Tibial artery (tissue), 4 donors: ENCODE measurements around the gene TAPBPL.

ENCODE experiments used
- DNase-seq, 2 donors: peaks; one replicate each; pipeline ENCODE4 v3.0.0-alpha.2; 2019
- H3K27ac ChIP-seq, 2 donors: fragments of 200-600 bp; sonication (generic) in 1 of 2; 1 replicate in 1 of 2; 2 replicates in 1 of 2; pipeline ENCODE4 v1.5.1; 2018 to 2019; ENCODE audit warnings: mild to moderate bottlenecking in 1 of 2
- H3K27me3 ChIP-seq, 2 donors: fragments of 200-600 bp; sonication (generic) in 1 of 2; one replicate each; pipeline versions ENCODE4 v1.5.1 to v1.6.0; 2016 to 2019
- H3K36me3 ChIP-seq, 3 donors: fragments of 200-600 bp; sonication (generic) in 2 of 3; one replicate each; pipeline ENCODE4 v1.5.1; 2016 to 2019; ENCODE audit warnings: mild to moderate bottlenecking in 2 of 3
- H3K4me1 ChIP-seq, 4 donors: fragments of 200-600 bp; sonication (generic) in 2 of 4; 1 replicate in 3 of 4; 2 replicates in 1 of 4; pipeline ENCODE4 v1.5.1; 2016 to 2019
- H3K4me3 ChIP-seq, 2 donors: fragments of 200-600 bp; sonication (generic) in 1 of 2; 1 replicate in 1 of 2; 2 replicates in 1 of 2; pipeline ENCODE4 v1.5.1; 2018 to 2019; ENCODE audit warnings: mild to moderate bottlenecking in 2 of 2
- H3K9me3 ChIP-seq, 3 donors: fragments of 200-600 bp; sonication (generic) in 1 of 3; one replicate each; pipeline ENCODE4 v1.5.1; 2016 to 2019
- intact Hi-C: fragments of 100-400 bp; cut with DNase I; formaldehyde crosslinking; loops from one replicate; pipeline ENCODE4 v1.15.0; 2023; ENCODE audit warnings: low total_unique reads
- TF ChIP-seq, protein P1 (sequence below), 2 experiments: fragments of 200-600 bp in 1 of 2; fragments of 450-650 bp in 1 of 2; IDR thresholded peaks; one replicate each; pipeline ENCODE4 v1.5.1; 2017 to 2019; ENCODE audit warnings: antibody characterized with exemption in 2 of 2, mild to moderate bottlenecking in 1 of 2, moderate library complexity in 1 of 2

TAPBPL gene, protein sequence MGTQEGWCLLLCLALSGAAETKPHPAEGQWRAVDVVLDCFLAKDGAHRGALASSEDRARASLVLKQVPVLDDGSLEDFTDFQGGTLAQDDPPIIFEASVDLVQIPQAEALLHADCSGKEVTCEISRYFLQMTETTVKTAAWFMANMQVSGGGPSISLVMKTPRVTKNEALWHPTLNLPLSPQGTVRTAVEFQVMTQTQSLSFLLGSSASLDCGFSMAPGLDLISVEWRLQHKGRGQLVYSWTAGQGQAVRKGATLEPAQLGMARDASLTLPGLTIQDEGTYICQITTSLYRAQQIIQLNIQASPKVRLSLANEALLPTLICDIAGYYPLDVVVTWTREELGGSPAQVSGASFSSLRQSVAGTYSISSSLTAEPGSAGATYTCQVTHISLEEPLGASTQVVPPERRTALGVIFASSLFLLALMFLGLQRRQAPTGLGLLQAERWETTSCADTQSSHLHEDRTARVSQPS

DNA sequence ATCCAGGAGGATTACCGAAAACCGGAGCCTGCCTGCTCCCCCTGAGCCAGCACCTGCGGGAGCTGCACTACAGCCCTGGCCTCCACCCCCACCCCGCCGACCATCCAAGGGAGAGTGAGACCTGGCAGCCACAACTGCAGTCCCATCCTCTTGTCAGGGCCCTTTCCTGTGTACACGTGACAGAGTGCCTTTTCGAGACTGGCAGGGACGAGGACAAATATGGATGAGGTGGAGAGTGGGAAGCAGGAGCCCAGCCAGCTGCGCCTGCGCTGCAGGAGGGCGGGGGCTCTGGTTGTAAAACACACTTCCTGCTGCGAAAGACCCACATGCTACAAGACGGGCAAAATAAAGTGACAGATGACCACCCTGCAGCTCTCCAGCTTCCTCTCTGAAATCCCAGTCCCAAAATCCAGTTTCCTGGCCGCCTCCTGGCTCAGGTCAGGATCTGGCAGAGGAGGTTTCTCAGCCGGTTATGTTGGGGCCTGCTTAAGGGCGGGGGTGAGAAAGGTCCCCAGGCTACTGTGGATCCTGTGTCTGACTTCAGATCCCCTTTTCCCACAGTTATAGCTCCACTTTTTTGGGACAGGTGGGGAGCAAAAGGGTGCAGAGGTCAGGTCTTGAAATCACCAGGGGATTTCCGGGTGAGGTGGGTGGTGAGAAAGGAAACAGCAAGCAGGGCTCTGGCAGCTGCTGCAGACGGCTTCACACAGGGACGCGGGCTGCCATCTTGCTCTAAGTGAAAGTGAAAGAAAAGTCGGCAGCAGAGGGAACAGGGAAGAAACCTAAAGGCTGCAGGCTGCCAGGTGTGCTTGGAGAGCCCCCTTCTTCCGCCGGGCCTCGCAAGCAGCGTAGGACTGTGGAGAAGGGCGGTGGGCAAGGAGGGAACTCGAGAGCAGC, at the start of gene TAPBPL:
TSS of gene TAPBPL (plus strand) at position 695 of the 897 bp plus-strand sequence. CDS start 207 bp downstream, outside the sequence.
- Histone ChIP-seq H3K27ac (peak within 1 kb of the TSS; percentile 97 to 98), H3K36me3 (peaks cover 10 to 43% (median 20%) of the 10 kb centered on the region in 3 donors), H3K27me3 (no peaks in the 10 kb centered on the region), H3K4me3 (peak within 1 kb of the TSS; percentile 73 to 88), H3K4me1 (peaks cover 0 to 36% (median 30%) of the 10 kb centered on the region in 4 donors), H3K9me3 (no peaks in the 10 kb centered on the region)
- TF ChIP-seq, protein P1, sequence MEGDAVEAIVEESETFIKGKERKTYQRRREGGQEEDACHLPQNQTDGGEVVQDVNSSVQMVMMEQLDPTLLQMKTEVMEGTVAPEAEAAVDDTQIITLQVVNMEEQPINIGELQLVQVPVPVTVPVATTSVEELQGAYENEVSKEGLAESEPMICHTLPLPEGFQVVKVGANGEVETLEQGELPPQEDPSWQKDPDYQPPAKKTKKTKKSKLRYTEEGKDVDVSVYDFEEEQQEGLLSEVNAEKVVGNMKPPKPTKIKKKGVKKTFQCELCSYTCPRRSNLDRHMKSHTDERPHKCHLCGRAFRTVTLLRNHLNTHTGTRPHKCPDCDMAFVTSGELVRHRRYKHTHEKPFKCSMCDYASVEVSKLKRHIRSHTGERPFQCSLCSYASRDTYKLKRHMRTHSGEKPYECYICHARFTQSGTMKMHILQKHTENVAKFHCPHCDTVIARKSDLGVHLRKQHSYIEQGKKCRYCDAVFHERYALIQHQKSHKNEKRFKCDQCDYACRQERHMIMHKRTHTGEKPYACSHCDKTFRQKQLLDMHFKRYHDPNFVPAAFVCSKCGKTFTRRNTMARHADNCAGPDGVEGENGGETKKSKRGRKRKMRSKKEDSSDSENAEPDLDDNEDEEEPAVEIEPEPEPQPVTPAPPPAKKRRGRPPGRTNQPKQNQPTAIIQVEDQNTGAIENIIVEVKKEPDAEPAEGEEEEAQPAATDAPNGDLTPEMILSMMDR (IDR thresholded peaks at IDR 0.05), result no peak
- intact Hi-C loops, result no loop called here
- peak; percentile 90 to 96 for DNase-seq

DNA sequence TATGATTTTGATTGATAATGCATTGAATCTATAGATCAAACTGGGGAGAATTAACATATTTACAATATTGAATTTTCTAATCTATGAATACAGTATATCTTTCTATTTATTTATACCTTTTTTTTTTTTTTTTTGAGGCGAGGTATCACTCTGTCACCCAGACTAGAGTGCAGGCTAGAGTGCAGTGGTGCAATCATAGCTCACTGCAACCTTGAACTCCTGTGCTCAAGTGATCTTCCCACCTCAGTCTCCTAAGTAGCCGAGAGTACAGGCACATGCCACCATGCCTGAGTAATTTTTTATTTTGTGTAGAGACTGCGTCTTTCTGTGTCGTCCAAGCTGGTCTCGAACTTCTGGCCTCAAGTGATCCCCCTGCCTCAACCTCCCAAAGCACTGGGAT, 47.5 kb upstream of the TAPBPL start:
- Histone ChIP-seq H3K4me3 (no peak overlapping the region), H3K36me3 (no peaks in the 10 kb centered on the region), H3K27me3 (no peaks in the 10 kb centered on the region), H3K27ac (no peak overlapping the region), H3K4me1 (no peaks in the 10 kb centered on the region), H3K9me3 (no peaks in the 10 kb centered on the region)
- intact Hi-C loops, result no loop called here
- no peak for DNase-seq
- TF ChIP-seq, protein P1 (IDR thresholded peaks at IDR 0.05), result no peak

DNA sequence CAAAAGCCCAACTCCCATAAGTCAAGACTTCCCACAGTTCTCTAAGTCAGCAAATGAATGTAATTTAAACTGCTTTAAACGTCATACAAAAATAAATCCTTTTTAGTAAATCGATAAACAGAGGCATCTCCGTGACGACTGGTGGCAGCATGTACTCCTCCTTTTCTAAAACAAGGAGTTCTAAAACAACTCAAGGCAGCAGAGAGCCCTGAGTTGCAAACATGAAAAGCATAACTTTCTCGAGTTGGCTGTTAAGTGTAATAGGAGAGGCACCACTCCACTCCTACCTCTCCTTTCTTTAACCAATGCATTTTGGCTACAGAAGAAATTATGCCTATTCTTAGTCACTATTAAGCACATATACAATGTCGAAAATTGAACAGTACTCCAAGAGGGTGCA, 45.9 kb upstream of the TAPBPL start:
- Histone ChIP-seq H3K4me3 (no peak overlapping the region), H3K36me3 (no peaks in the 10 kb centered on the region), H3K9me3 (no peaks in the 10 kb centered on the region), H3K4me1 (no peaks in the 10 kb centered on the region), H3K27me3 (no peaks in the 10 kb centered on the region), H3K27ac (no peak overlapping the region)
- TF ChIP-seq, protein P1 (IDR thresholded peaks at IDR 0.05), result no peak
- intact Hi-C loops, result no loop called here
- no peak for DNase-seq

DNA sequence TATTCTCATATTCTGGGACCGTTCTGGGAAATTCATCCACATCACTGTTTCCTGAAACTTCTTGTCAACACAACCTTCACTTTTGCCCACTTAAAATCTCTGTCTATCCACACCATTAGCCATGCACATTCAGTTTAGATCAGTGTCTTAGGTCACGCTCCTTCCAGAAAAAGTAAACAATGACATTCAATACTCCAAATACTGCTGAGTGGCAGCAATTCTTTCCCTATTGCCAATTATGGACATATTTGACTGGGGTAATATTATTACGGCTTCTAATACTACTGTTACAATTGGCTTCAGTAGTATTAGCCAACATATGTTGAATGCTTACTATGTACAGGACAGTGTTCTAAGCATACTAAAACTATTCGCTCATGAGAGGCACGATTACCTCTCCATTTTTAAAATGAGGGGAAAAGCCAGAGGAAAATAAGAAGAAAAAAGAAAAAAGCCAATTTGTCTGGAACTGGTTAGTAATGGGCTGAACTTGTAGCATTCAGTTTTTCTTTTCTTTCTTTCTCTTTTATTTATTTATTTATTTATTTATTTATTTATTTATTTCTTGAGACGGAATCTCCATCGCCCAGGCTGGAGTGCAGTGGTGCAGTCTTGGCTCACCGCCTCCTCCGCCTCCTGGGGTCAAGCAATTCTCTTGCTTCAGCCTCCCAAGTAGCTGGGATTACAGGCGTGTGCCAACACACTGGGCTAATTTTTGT, 44.4 kb upstream of the TAPBPL start:
- intact Hi-C loops, result no loop called here

More for the DNA sequence above, 44.4 kb upstream of the TAPBPL start:
- DNase-seq, result no peak
- Histone ChIP-seq H3K4me3 (no peak overlapping the region), H3K4me1 (no peaks in the 10 kb centered on the region), H3K9me3 (no peaks in the 10 kb centered on the region), H3K27me3 (no peaks in the 10 kb centered on the region), H3K36me3 (no peaks in the 10 kb centered on the region), H3K27ac (no peak overlapping the region)
- TF ChIP-seq, protein P1 (IDR thresholded peaks at IDR 0.05), result no peak
